ENCODE results near the gene CXorf58. TPM values are rescaled to one million over a fixed set of nuclear protein-coding genes. Genes with fewer than 3 reads are reported as not detected.

CXorf58 gene
- total and polyA plus RNA-seq, 9 of the 15 experiments (the other 6 are each of a cell fraction or from before 2014, with no cell fraction given): 0.10 to 0.27 (median 0.16) TPM; not detected in 3

GRCh38 chrX:23901805-23902204 lies 6.0 kb upstream of the CXorf58 start (continued):
- TF ChIP-seq MYC (IDR thresholded peaks at IDR 0.05; ENCODE audit: low read depth, low read length): peak; percentile 41; the same call in 1 of the 2 replicates
- no peak for TF ChIP-seq MYC (CRISPR knock-in tag; IDR thresholded peaks at IDR 0.05; ENCODE audit: borderline replicate concordance, low read depth)
- no peak for TF ChIP-seq MEF2A (IDR thresholded peaks at IDR 0.05; ENCODE audit: control insufficient read depth, low read depth, low read length)
- no peak for TF ChIP-seq ZNF699 (CRISPR knock-in tag; IDR thresholded peaks at IDR 0.05; ENCODE audit: insufficient replicate concordance)
- no peak for TF ChIP-seq SUPT5H (IDR thresholded peaks at IDR 0.05)
- peak; percentile 47; the same call in 1 of the 2 replicates for TF ChIP-seq MGA (IDR thresholded peaks at IDR 0.05)
- TF ChIP-seq THRAP3 (IDR thresholded peaks at IDR 0.05; ENCODE audit: borderline replicate concordance): no peak
- TF ChIP-seq THAP7 (CRISPR knock-in tag; IDR thresholded peaks at IDR 0.05): no peak
